ENCODE measurements around the gene NDUFAF8. TPM values are rescaled to one million over a fixed set of nuclear protein-coding genes. Genes with fewer than 3 reads are reported as not detected.

The NDUFAF8 gene
- total RNA-seq, 6 experiments from 2014 or later = 15.7 to 35.9 (median 23.3) TPM

DNA sequence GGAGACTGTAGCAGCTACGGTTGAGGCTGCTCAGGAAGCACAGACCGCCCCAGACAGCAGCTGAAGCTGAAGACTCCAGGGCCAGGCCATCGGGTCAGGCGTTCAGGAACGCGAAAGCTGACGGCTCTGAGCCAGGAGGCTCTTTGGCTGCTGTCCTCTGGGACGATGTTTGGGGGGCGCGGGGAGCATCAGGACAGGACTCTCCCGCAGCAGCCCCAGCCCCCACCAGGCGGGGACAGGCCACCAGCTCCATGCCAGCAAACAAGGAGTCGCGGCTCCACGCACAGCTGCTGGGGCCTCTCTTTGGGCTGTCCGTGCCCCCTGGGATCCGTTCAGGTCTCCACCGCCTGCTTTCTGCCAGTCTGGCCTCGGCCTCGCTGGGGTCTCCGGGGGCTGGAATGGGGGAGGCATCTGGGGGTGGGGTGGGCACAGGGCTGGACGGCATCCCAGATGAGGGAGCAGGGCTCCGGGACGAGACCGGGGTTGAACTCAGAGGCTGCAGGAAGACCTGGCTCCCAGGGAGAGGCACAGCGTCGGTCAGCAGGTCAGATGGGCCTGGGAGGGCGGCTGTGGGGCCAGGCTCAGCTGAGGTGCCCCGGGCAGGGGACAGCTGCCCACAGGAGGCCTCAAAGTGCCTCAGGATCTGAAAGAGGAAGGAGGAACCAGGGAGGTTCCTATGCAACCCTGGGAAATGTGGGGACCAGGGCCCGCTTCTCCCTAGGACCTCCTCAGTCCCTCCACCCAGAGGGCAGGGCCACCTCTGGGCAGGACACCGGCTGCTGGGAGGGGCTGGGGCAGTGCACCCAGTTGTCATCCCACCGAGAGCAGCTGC is 10.1 kb upstream of the NDUFAF8 start:
- intact Hi-C loops (cut with DNase I) = no loop called here
- no peaks in the 10 kb centered on the region for H3K27me3 ChIP-seq
- DNase-seq (peak in 2 of 3 donors; percentile 20 to 55), ATAC-seq (peak in 2 of 4 donors; percentile 21 to 29)
- peaks cover 0 to 20% (median 1%) of the 10 kb centered on the region in 4 donors for H3K36me3 ChIP-seq
- H3K27ac ChIP-seq = no peak overlapping the region
- H3K9me3 ChIP-seq = no peaks in the 10 kb centered on the region
- 86% methylated on average over 4 of the region's 32 CpGs for WGBS (ENCODE audit: insufficient coverage, low coverage, low lambda C conversion rate, missing lambda C conversion rate)
- TF ChIP-seq POLR2A (IDR thresholded peaks at IDR 0.05) = no peak
- TF ChIP-seq, protein P1, sequence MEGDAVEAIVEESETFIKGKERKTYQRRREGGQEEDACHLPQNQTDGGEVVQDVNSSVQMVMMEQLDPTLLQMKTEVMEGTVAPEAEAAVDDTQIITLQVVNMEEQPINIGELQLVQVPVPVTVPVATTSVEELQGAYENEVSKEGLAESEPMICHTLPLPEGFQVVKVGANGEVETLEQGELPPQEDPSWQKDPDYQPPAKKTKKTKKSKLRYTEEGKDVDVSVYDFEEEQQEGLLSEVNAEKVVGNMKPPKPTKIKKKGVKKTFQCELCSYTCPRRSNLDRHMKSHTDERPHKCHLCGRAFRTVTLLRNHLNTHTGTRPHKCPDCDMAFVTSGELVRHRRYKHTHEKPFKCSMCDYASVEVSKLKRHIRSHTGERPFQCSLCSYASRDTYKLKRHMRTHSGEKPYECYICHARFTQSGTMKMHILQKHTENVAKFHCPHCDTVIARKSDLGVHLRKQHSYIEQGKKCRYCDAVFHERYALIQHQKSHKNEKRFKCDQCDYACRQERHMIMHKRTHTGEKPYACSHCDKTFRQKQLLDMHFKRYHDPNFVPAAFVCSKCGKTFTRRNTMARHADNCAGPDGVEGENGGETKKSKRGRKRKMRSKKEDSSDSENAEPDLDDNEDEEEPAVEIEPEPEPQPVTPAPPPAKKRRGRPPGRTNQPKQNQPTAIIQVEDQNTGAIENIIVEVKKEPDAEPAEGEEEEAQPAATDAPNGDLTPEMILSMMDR (IDR thresholded peaks at IDR 0.05) = no peak
- no peaks in the 10 kb centered on the region for H3K4me1 ChIP-seq
- H3K4me3 ChIP-seq = no peak overlapping the region

DNA sequence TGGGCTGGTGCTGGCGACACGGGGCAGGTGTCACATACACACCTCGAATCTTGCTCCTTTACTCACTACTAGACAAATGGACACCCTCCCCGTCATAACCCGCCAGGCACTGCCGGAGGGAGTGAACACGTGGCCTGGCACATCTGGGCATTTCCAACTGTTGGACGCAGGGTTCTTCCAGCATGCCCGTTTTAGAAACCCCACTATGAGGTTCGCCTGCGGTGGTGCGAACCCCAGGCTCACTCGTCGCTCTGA is 9.5 kb upstream of the NDUFAF8 start:
- intact Hi-C loops (cut with DNase I) = no loop called here
- no peak for DNase-seq
- Histone ChIP-seq H3K36me3 (peaks cover 0 to 20% (median 1%) of the 10 kb centered on the region in 4 donors), H3K4me1 (no peaks in the 10 kb centered on the region), H3K4me3 (no peak overlapping the region), H3K27ac (no peak overlapping the region), H3K27me3 (no peaks in the 10 kb centered on the region), H3K9me3 (no peaks in the 10 kb centered on the region)
- TF ChIP-seq POLR2A (IDR thresholded peaks at IDR 0.05) = no peak
- TF ChIP-seq, protein P1 (IDR thresholded peaks at IDR 0.05) = no peak
- WGBS (ENCODE audit: insufficient coverage, low coverage, low lambda C conversion rate, missing lambda C conversion rate) = 96% methylated on average over 5 of the region's 14 CpGs
- no peak for ATAC-seq

DNA sequence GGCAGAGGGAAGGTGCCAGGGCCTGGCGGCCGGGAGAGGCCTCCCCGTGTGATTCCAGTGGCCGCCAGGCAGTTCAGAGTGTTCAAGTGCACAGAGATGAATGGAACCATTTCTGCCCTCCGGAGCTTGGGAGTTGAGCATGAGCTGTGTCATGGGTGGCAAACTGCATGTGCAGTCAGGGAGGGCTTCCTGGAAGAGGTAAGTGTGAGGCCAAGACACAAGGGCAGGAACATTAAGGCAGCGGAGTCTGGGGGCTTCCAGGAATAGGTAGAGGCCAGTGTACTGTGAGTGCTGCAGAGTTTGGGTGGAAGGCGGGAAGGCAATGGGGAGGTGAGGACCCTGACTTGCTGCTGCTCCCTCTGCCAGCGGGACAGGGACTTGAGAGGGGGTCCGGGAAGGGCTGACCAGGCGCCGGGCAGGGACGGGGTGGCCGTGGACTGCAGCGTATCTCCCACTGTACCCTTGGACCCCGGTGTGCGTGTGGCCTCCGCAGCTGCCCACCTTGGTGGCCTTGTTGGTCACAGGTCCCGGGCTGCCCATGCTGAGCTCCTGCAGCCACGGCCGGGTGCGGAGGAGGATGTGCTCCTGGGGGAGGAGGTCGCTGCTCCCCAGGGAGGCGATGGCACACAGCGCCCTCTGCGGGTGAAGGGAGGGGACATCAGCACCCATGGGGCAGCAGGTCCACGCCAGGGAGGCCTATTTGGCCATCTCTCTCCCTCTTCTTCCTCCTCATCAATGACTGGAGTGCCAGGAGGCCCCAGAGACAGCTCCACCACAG is 8.9 kb upstream of the NDUFAF8 start:
- ATAC-seq (peak in 3 of 4 donors; percentile 7 to 25 (median 10)), DNase-seq (peak in 2 of 3 donors; percentile 23 to 49)
- Histone ChIP-seq H3K27ac (no peak overlapping the region), H3K4me1 (no peaks in the 10 kb centered on the region), H3K36me3 (peaks cover 0 to 20% (median 1%) of the 10 kb centered on the region in 4 donors), H3K27me3 (no peaks in the 10 kb centered on the region), H3K4me3 (no peak overlapping the region), H3K9me3 (no peaks in the 10 kb centered on the region)
- intact Hi-C loops (cut with DNase I) = loop anchor here in 1 of 2 donors (10.0 kb wide), 1 partner anchor 85 kb away; no protein-coding TSS in a partner anchor
- no peak for TF ChIP-seq POLR2A (IDR thresholded peaks at IDR 0.05)
- TF ChIP-seq, protein P1 (IDR thresholded peaks at IDR 0.05) = peak; percentile 12 to 28 (median 17)
- 91% methylated on average over 5 of the region's 26 CpGs for WGBS (ENCODE audit: insufficient coverage, low coverage, low lambda C conversion rate, missing lambda C conversion rate)

DNA sequence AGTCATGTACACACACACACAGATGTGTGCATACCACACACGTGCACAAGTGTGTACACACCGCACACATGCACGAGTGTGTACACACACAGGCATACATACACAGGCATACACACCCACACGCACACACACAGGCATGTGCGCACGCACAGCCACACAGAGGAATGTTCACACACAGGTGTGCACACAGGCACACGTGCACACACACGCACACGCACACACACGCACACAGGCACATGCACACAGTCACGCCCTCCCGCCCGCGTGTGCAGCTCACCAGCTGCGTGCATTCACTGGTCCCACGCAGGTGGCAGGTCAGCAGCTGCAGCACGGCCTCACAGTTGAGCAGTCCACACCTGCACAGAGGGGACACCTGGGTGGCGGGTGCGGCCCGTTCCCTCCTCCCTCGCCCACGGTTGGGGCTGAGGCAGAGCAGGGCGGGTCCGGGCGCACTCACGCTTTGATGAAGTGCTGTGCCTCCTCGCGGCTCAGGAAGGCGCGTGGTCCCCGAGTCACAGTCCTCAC is 7.9 kb upstream of the NDUFAF8 start:
- H3K27ac ChIP-seq = no peak overlapping the region
- peaks cover 0 to 20% (median 1%) of the 10 kb centered on the region in 4 donors for H3K36me3 ChIP-seq
- H3K4me3 ChIP-seq = no peak overlapping the region
- no peaks in the 10 kb centered on the region for H3K9me3 ChIP-seq
- TF ChIP-seq, protein P1 (IDR thresholded peaks at IDR 0.05) = no peak
- no peak for TF ChIP-seq POLR2A (IDR thresholded peaks at IDR 0.05)
- H3K27me3 ChIP-seq = no peaks in the 10 kb centered on the region
- WGBS (ENCODE audit: insufficient coverage, low coverage, low lambda C conversion rate, missing lambda C conversion rate) = 89% methylated on average over 14 of the region's 31 CpGs
- intact Hi-C loops (cut with DNase I) = loop anchor here in 1 of 2 donors (10.0 kb wide), 1 partner anchor 86 kb away; no protein-coding TSS in a partner anchor
- ATAC-seq = no peak
- no peak for DNase-seq
- H3K4me1 ChIP-seq = no peaks in the 10 kb centered on the region
